Measurements from ENCODE around the gene STMN1. TPM values are rescaled to one million over a fixed set of nuclear protein-coding genes. Genes with fewer than 3 reads are reported as not detected.

The STMN1 gene
- total and polyA plus RNA-seq, 2 of the 8 experiments (the other 6 are each of a cell fraction or from before 2014, with no cell fraction given), result 116 to 564 TPM

- TF ChIP-seq CHD7 (IDR thresholded peaks at IDR 0.05; ENCODE audit: insufficient replicate concordance, low read length) (no peak), JUN (IDR thresholded peaks at IDR 0.05; ENCODE audit: low read depth, low read length) (no peak), BCL11A (IDR thresholded peaks at IDR 0.05; ENCODE audit: low read depth in 2 of 2, low read length in 2 of 2) (no peak), SRF (IDR thresholded peaks at IDR 0.05; ENCODE audit: low read depth, low read length) (no peak), HDAC2 (IDR thresholded peaks at IDR 0.05; ENCODE audit: borderline replicate concordance in 1 of 2, low read depth in 2 of 2, low read length in 2 of 2) (no peak), POLR2A (IDR thresholded peaks at IDR 0.05; ENCODE audit: control extremely low read depth in 1 of 2, low read depth in 2 of 2, low read length in 2 of 2) (no peak), CTBP2 (IDR thresholded peaks at IDR 0.05; ENCODE audit: borderline replicate concordance, insufficient read depth, insufficient read length, low read length) (no peak), POU5F1 (IDR thresholded peaks at IDR 0.05; ENCODE audit: low read depth, low read length) (no peak), ZNF274 (IDR thresholded peaks at IDR 0.05; ENCODE audit: borderline replicate concordance, extremely low read depth, low read length) (no peak), CREB1 (IDR thresholded peaks at IDR 0.05) (no peak), MAFK (IDR thresholded peaks at IDR 0.05; ENCODE audit: low read depth, low read length) (no peak), TAF7 (optimal IDR thresholded peaks at IDR 0.05; ENCODE audit: borderline replicate concordance, low read depth, low read length) (no peak), GTF2F1 (IDR thresholded peaks at IDR 0.05; ENCODE audit: borderline replicate concordance, low read depth, low read length) (no peak)
These were observed 42.4 kb upstream of the STMN1 start (continued) for GRCh38 chr1:25948641-25949040.

Data from H1 (cell line).